ENCODE data around the gene PATL1.

The PATL1 gene

GRCh38 chr11:59679347-59679746 lies 10.5 kb upstream of the PATL1 start:
- DNase-seq (ENCODE audit: low spot score) (no peak), ATAC-seq (ENCODE audit: low read depth) (no peak)
- Histone ChIP-seq H3K4me1 (ENCODE audit: insufficient read depth, poor library complexity, severe bottlenecking) (no peaks in the 10 kb centered on the region), H3K36me3 (ENCODE audit: low read depth) (no peaks in the 10 kb centered on the region), H3K4me3 (ENCODE audit: severe bottlenecking) (no peak overlapping the region), H3K27me3 (ENCODE audit: insufficient read depth, poor library complexity, severe bottlenecking) (no peaks in the 10 kb centered on the region), H3K27ac (ENCODE audit: poor library complexity, severe bottlenecking) (no peak overlapping the region), H3K9me3 (ENCODE audit: severe bottlenecking) (no peaks in the 10 kb centered on the region)
- no peak for TF ChIP-seq CTCF (IDR thresholded peaks at IDR 0.05; ENCODE audit: poor library complexity, severe bottlenecking)

DNA sequence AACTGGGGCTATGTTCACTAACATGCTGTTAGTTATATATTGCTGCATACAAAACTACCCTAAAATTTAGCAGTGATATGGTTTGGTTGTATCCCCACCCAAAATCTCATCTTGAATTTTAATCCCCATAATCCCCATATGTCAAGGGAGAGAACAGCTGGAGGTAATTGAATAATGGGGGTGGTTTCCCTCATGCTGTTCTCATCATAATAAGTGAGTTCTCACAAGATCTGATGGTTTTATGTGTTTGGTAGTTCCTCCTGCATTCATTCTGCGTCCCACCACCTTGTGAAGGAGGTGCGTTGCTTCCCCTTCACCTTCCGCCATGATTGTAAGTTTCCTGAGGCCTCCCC lies 10.0 kb upstream of the PATL1 start:
- no peak overlapping the region for H3K27ac ChIP-seq (ENCODE audit: poor library complexity, severe bottlenecking)
- H3K9me3 ChIP-seq (ENCODE audit: severe bottlenecking), result no peaks in the 10 kb centered on the region
- no peaks in the 10 kb centered on the region for H3K36me3 ChIP-seq (ENCODE audit: low read depth)
- ATAC-seq (ENCODE audit: low read depth) (no peak), DNase-seq (ENCODE audit: low spot score) (no peak)
- no peak overlapping the region for H3K4me3 ChIP-seq (ENCODE audit: severe bottlenecking)
- no peaks in the 10 kb centered on the region for H3K4me1 ChIP-seq (ENCODE audit: insufficient read depth, poor library complexity, severe bottlenecking)
- H3K27me3 ChIP-seq (ENCODE audit: insufficient read depth, poor library complexity, severe bottlenecking), result no peaks in the 10 kb centered on the region
- no peak for TF ChIP-seq CTCF (IDR thresholded peaks at IDR 0.05; ENCODE audit: poor library complexity, severe bottlenecking)

DNA sequence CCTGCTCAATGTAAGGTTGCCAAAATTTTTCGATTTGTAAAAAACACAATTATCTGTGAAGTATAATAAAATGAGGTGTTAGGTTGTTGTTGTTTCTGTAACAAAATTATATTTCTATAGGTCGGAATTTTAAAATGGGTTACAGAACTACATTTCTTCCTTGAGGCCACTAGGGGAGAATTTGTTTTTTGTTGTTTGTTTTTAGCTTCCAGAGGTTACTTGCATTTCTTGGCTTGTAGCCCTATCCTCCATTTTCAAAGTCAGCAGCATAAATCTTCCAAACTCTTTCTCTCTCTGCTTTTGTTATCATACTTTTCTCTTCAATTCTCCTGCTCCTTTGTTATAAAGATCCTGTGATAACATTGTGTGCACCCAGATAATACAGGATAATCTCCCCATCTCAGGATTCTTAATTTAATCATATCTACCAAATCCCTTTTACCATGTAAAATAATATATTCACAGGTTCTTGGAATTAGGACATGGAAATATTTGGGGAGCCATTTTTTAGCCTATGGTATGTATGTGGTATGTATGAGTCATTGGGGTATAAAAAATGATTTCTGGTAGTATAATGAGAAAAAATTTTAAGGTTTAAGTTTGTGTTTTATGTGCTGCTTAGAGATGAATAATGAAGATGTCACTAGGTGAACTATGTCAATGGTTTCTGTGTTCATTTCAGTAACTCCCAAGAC lies 9.4 kb upstream of the PATL1 start:
- no peak overlapping the region for H3K27ac ChIP-seq (ENCODE audit: poor library complexity, severe bottlenecking)
- H3K4me1 ChIP-seq (ENCODE audit: insufficient read depth, poor library complexity, severe bottlenecking), result no peaks in the 10 kb centered on the region
- no peaks in the 10 kb centered on the region for H3K36me3 ChIP-seq (ENCODE audit: low read depth)
- no peaks in the 10 kb centered on the region for H3K9me3 ChIP-seq (ENCODE audit: severe bottlenecking)
- no peaks in the 10 kb centered on the region for H3K27me3 ChIP-seq (ENCODE audit: insufficient read depth, poor library complexity, severe bottlenecking)
- DNase-seq (ENCODE audit: low spot score), result no peak
- no peak overlapping the region for H3K4me3 ChIP-seq (ENCODE audit: severe bottlenecking)
- ATAC-seq (ENCODE audit: low read depth), result no peak
- no peak for TF ChIP-seq CTCF (IDR thresholded peaks at IDR 0.05; ENCODE audit: poor library complexity, severe bottlenecking)

DNA sequence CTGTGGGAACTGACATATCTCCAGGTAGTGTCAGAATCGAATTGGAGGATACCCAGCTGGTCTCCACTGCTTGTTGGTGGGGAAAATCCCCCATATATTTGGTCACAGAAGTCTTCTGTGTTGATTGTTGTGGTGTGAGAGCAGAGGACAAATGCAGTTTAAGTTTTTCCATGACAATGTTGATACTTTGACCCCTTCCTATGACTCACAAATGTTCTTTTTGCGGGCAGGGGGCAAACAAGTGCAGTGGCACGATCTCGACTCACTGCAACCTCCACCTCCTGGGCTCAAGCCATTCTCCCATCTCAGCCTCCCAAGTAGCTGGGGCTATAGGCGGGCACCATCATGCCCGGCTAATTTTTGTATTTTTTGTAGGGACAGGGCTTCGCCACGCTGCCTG lies 7.4 kb upstream of the PATL1 start:
- Histone ChIP-seq H3K9me3 (ENCODE audit: severe bottlenecking) (no peaks in the 10 kb centered on the region), H3K4me3 (ENCODE audit: severe bottlenecking) (no peak overlapping the region), H3K27ac (ENCODE audit: poor library complexity, severe bottlenecking) (no peak overlapping the region), H3K36me3 (ENCODE audit: low read depth) (no peaks in the 10 kb centered on the region), H3K27me3 (ENCODE audit: insufficient read depth, poor library complexity, severe bottlenecking) (no peaks in the 10 kb centered on the region), H3K4me1 (ENCODE audit: insufficient read depth, poor library complexity, severe bottlenecking) (no peaks in the 10 kb centered on the region)
- ATAC-seq (ENCODE audit: low read depth) (no peak), DNase-seq (ENCODE audit: low spot score) (no peak)
- TF ChIP-seq CTCF (IDR thresholded peaks at IDR 0.05; ENCODE audit: poor library complexity, severe bottlenecking), result no peak

GRCh38 chr11:59674291-59674690 lies 5.5 kb upstream of the PATL1 start:
- no peak overlapping the region for H3K4me3 ChIP-seq (ENCODE audit: severe bottlenecking)
- no peak overlapping the region for H3K27ac ChIP-seq (ENCODE audit: poor library complexity, severe bottlenecking)
- no peak for DNase-seq (ENCODE audit: low spot score)
- no peaks in the 10 kb centered on the region for H3K27me3 ChIP-seq (ENCODE audit: insufficient read depth, poor library complexity, severe bottlenecking)
- TF ChIP-seq CTCF (IDR thresholded peaks at IDR 0.05; ENCODE audit: poor library complexity, severe bottlenecking), result no peak
- H3K9me3 ChIP-seq (ENCODE audit: severe bottlenecking), result no peaks in the 10 kb centered on the region
- no peak for ATAC-seq (ENCODE audit: low read depth)
- no peaks in the 10 kb centered on the region for H3K36me3 ChIP-seq (ENCODE audit: low read depth)
- H3K4me1 ChIP-seq (ENCODE audit: insufficient read depth, poor library complexity, severe bottlenecking), result no peaks in the 10 kb centered on the region
